GM12875 (cell line): Measurements from ENCODE around the gene HOGA1.

Experiments
- H3K4me3 ChIP-seq: one replicate; pipeline ENCODE4 v1.5.1; 2011; ENCODE audit warnings: low read depth, low read length, control low read depth
- CTCF ChIP-seq: IDR thresholded peaks from 2 replicates; pipeline ENCODE4 v1.5.1; 2011; ENCODE audit warnings: low read depth, mild to moderate bottlenecking, control low read depth, inconsistent platforms, low read length, moderate library complexity, borderline replicate concordance; ENCODE audit not compliant: insufficient read depth

Gene HOGA1

GRCh38 chr10:97596101-97597082 lies 12.2 kb downstream of the HOGA1 start:
- H3K4me3 ChIP-seq: no peak overlapping the region

GRCh38 chr10:97597778-97598177 lies 13.6 kb downstream of the HOGA1 start:
- TF ChIP-seq CTCF: no peak

More at GRCh38 chr10:97596101-97597082, 12.2 kb downstream of the HOGA1 start:
- no peak for TF ChIP-seq CTCF

GRCh38 chr10:97598407-97599271 lies 14.4 kb downstream of the HOGA1 start:
- no peak overlapping the region for H3K4me3 ChIP-seq
- no peak for TF ChIP-seq CTCF

More at GRCh38 chr10:97597778-97598177, 13.6 kb downstream of the HOGA1 start:
- H3K4me3 ChIP-seq: no peak overlapping the region

GRCh38 chr10:97599272-97599619 lies 15.1 kb downstream of the HOGA1 start:
- TF ChIP-seq CTCF: no peak
- H3K4me3 ChIP-seq: no peak overlapping the region

GRCh38 chr10:97600616-97601015 lies 16.4 kb downstream of the HOGA1 start:
- H3K4me3 ChIP-seq: no peak overlapping the region
- TF ChIP-seq CTCF: no peak

GRCh38 chr10:97601268-97602215 lies 17.4 kb downstream of the HOGA1 start:
- no peak overlapping the region for H3K4me3 ChIP-seq
- no peak for TF ChIP-seq CTCF
